Measurements from ENCODE around the gene SHFL.

Gene SHFL

GRCh38 chr19:10110076-10110971 is 24.2 kb downstream of the SHFL start:
- no peak for DNase-seq

GRCh38 chr19:10110972-10111317 is 24.8 kb downstream of the SHFL start:
- DNase-seq = no peak

GRCh38 chr19:10111405-10111811 is 25.3 kb downstream of the SHFL start, which contains the start of gene P2RY11:
P2RY11 (plus strand) TSS chr19:10111693; CDS start chr19:10111722, 29 bp downstream.
- no peak for DNase-seq

GRCh38 chr19:10112037-10112761 is 26.1 kb downstream of the SHFL start:
- DNase-seq = no peak

- DNase-seq = no peak
Observed at GRCh38 chr19:10112895-10113591, 26.9 kb downstream of the SHFL start.

GRCh38 chr19:10113592-10113963 is 27.5 kb downstream of the SHFL start:
- no peak for DNase-seq

- DNase-seq = no peak
Observed at GRCh38 chr19:10113964-10114650, 28.0 kb downstream of the SHFL start.

GRCh38 chr19:10114651-10115391 is 28.7 kb downstream of the SHFL start:
- no peak for DNase-seq

GRCh38 chr19:10115392-10116084 is 29.4 kb downstream of the SHFL start:
- no peak for DNase-seq

GRCh38 chr19:10116085-10116865 is 30.2 kb downstream of the SHFL start:
- no peak for DNase-seq

- no peak for DNase-seq
Observed at GRCh38 chr19:10116866-10117616, 30.9 kb downstream of the SHFL start.

- no peak for DNase-seq
Observed at GRCh38 chr19:10118960-10119359, 32.8 kb downstream of the SHFL start.

GRCh38 chr19:10120538-10121189 is 34.5 kb downstream of the SHFL start:
- no peak for DNase-seq

- DNase-seq = no peak
Observed at GRCh38 chr19:10122045-10122444, 35.9 kb downstream of the SHFL start.

GRCh38 chr19:10124429-10124828 is 38.3 kb downstream of the SHFL start:
- DNase-seq = no peak

- no peak for DNase-seq
Observed at GRCh38 chr19:10126213-10126639, 40.1 kb downstream of the SHFL start.

GRCh38 chr19:10132905-10133304 is 46.8 kb downstream of the SHFL start:
- DNase-seq = no peak

GRCh38 chr19:10133596-10133995 is 47.5 kb downstream of the SHFL start:
- DNase-seq = no peak

- DNase-seq = no peak
Observed at GRCh38 chr19:10134040-10134439, 47.9 kb downstream of the SHFL start.

All from NCI-H446 (cell line).